Loucy (cell line): ENCODE data around the gene TNC.

Experiments used
- H2AFZ ChIP-seq: fragments of 200-600 bp; sonication (generic); 2 replicates; pipeline ENCODE4 v1.6.0; 2016; ENCODE audit warnings: antibody characterized with exemption, mild to moderate bottlenecking, low read length, moderate library complexity
- H3F3A ChIP-seq: fragments of 200-600 bp; 2 replicates; pipeline ENCODE4 v1.6.0; 2016; ENCODE audit warnings: antibody characterized with exemption, low read depth, mild to moderate bottlenecking
- H3K27me3 ChIP-seq: fragments of 200-600 bp; sonication (generic); 2 replicates; pipeline ENCODE4 v1.6.1; 2014; ENCODE audit warnings: low read length, mild to moderate bottlenecking; ENCODE audit not compliant: insufficient read depth, poor library complexity, severe bottlenecking
- H3K36me3 ChIP-seq: fragments of 200-600 bp; sonication (generic); 2 replicates; pipeline ENCODE4 v1.6.1; 2016; ENCODE audit warnings: low read length; ENCODE audit not compliant: insufficient read depth
- H3K4me1 ChIP-seq: fragments of 200-600 bp; sonication (generic); 2 replicates; pipeline ENCODE4 v1.5.1; 2014; ENCODE audit warnings: low read length, mild to moderate bottlenecking; ENCODE audit not compliant: insufficient read depth, poor library complexity, severe bottlenecking
- H3K4me2 ChIP-seq: fragments of 200-600 bp; sonication (generic); 2 replicates; pipeline ENCODE4 v1.6.0; 2014; ENCODE audit warnings: antibody characterized with exemption, low read length, low read depth, mild to moderate bottlenecking; ENCODE audit not compliant: poor library complexity, severe bottlenecking
- H3K4me3 ChIP-seq: fragments of 200-600 bp; sonication (generic); 2 replicates; pipeline ENCODE4 v1.5.1; 2014; ENCODE audit warnings: low read length, mild to moderate bottlenecking, mixed read lengths; ENCODE audit not compliant: poor library complexity, severe bottlenecking
- H3K79me2 ChIP-seq: fragments of 200-600 bp; sonication (generic); 2 replicates; pipeline ENCODE4 v1.6.1; 2014; ENCODE audit warnings: low read length; ENCODE audit not compliant: insufficient read depth
- H3K9ac ChIP-seq: fragments of 200-600 bp; sonication (generic); 2 replicates; pipeline ENCODE4 v1.6.0; 2014; ENCODE audit warnings: mild to moderate bottlenecking, low read depth, low read length, moderate library complexity; ENCODE audit not compliant: poor library complexity, severe bottlenecking
- H3K9me2 ChIP-seq: fragments of 200-600 bp; sonication (generic); replicated peaks from 2 replicates; pipeline ENCODE4 v1.6.1; 2016; ENCODE audit warnings: low read depth, low read length, mixed read lengths
- H3K9me3 ChIP-seq: fragments of 200-600 bp; sonication (generic); 2 replicates; pipeline ENCODE4 v1.6.1; 2014; ENCODE audit warnings: mild to moderate bottlenecking, antibody characterized with exemption, low read length, low read depth; ENCODE audit not compliant: insufficient read depth
- H4K20me1 ChIP-seq: fragments of 200-600 bp; sonication (generic); 2 replicates; pipeline ENCODE4 v1.6.0; 2014; ENCODE audit warnings: antibody characterized with exemption, low read length, mild to moderate bottlenecking; ENCODE audit not compliant: insufficient read depth, poor library complexity, severe bottlenecking
- CTCF ChIP-seq: fragments of 200-600 bp; sonication (generic); conservative IDR thresholded peaks from 2 replicates; pipeline ENCODE4 v1.5.1; 2014; ENCODE audit warnings: mild to moderate bottlenecking, antibody characterized with exemption, low read length
- EZH2phosphoT487 ChIP-seq: fragments of 200-600 bp; IDR thresholded peaks from 2 replicates; pipeline ENCODE4 v1.6.1; 2018; ENCODE audit warnings: antibody characterized with exemption, mild to moderate bottlenecking, moderate library complexity, borderline replicate concordance

The TNC gene

DNA sequence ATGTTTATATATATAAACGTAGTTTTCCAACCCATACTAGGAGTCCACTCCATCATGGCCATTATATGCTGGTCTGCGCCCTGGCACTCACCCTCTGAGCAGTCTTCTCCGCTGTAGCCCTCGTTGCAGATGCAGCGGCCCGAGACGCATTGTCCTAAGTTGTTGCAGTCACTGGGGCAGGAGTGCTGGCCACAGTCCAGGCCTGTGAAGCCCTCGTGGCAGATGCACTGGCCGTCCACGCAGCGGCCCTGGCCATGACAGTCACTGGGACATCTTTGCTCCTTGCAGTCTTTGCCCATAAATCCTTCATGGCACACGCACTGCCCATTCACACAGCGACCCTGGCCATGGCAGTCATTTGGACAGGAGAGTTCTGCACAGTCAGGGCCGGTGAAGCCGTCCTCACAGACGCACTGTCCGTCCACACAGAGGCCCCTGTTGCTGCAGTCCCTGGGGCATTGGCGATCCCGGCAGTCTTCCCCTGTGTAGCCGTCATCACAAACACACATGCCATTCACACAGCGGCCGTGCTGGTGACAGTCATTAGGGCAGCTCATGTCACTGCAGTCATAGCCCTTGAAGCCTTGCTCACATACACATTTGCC is 32.1 kb downstream of the TNC start:
- H3F3A ChIP-seq = no peaks in the 10 kb centered on the region
- H3K9ac ChIP-seq = no peak overlapping the region
- H3K9me3 ChIP-seq = no peaks in the 10 kb centered on the region
- H4K20me1 ChIP-seq = no peaks in the 10 kb centered on the region
- H2AFZ ChIP-seq = no peak overlapping the region
- no peaks in the 10 kb centered on the region for H3K27me3 ChIP-seq
- H3K4me2 ChIP-seq = no peak overlapping the region
- TF ChIP-seq EZH2phosphoT487 = no peak
- no peak for TF ChIP-seq CTCF
- no peaks in the 10 kb centered on the region for H3K4me1 ChIP-seq
- no peak overlapping the region for H3K4me3 ChIP-seq
- H3K9me2 ChIP-seq = no peaks in the 10 kb centered on the region
- H3K36me3 ChIP-seq = no peaks in the 10 kb centered on the region
- no peaks in the 10 kb centered on the region for H3K79me2 ChIP-seq

GRCh38 chr9:115084709-115085108 is 33.2 kb downstream of the TNC start:
- Histone ChIP-seq H3K4me3 (no peak overlapping the region), H3K9me3 (no peaks in the 10 kb centered on the region), H3K9ac (no peak overlapping the region), H3K79me2 (no peaks in the 10 kb centered on the region), H3F3A (no peaks in the 10 kb centered on the region), H3K4me1 (no peaks in the 10 kb centered on the region), H3K27me3 (no peaks in the 10 kb centered on the region), H3K36me3 (no peaks in the 10 kb centered on the region), H2AFZ (no peak overlapping the region), H3K4me2 (no peak overlapping the region), H4K20me1 (no peaks in the 10 kb centered on the region), H3K9me2 (no peaks in the 10 kb centered on the region)
- TF ChIP-seq EZH2phosphoT487 (no peak), CTCF (no peak)

GRCh38 chr9:115084157-115084556 is 33.8 kb downstream of the TNC start:
- H3K9me3 ChIP-seq = no peaks in the 10 kb centered on the region
- no peak overlapping the region for H3K4me3 ChIP-seq
- H3K36me3 ChIP-seq = no peaks in the 10 kb centered on the region
- no peaks in the 10 kb centered on the region for H3K9me2 ChIP-seq
- H3K9ac ChIP-seq = no peak overlapping the region
- no peaks in the 10 kb centered on the region for H3F3A ChIP-seq
- H3K4me2 ChIP-seq = no peak overlapping the region
- no peaks in the 10 kb centered on the region for H3K79me2 ChIP-seq
- H3K27me3 ChIP-seq = no peaks in the 10 kb centered on the region
- no peaks in the 10 kb centered on the region for H4K20me1 ChIP-seq
- H3K4me1 ChIP-seq = no peaks in the 10 kb centered on the region
- no peak overlapping the region for H2AFZ ChIP-seq
- no peak for TF ChIP-seq EZH2phosphoT487
- no peak for TF ChIP-seq CTCF
